HG02610 (cell line): ENCODE measurements around the gene NSD2.

Experiments
- ATAC-seq: cut with Tn5 transposase; IDR thresholded peaks from one replicate; pipeline ENCODE4 v1.9.1; 2021; ENCODE audit warnings: mild to moderate bottlenecking, moderate library complexity; ENCODE audit not compliant: unreplicated experiment

Gene NSD2

GRCh38 chr4:1982124-1983052 lies 111.2 kb downstream of the NSD2 start:
- no peak for ATAC-seq

GRCh38 chr4:1983053-1983845 lies 112.1 kb downstream of the NSD2 start:
- no peak for ATAC-seq

GRCh38 chr4:1983846-1984405 lies 112.7 kb downstream of the NSD2 start:
- no peak for ATAC-seq

DNA sequence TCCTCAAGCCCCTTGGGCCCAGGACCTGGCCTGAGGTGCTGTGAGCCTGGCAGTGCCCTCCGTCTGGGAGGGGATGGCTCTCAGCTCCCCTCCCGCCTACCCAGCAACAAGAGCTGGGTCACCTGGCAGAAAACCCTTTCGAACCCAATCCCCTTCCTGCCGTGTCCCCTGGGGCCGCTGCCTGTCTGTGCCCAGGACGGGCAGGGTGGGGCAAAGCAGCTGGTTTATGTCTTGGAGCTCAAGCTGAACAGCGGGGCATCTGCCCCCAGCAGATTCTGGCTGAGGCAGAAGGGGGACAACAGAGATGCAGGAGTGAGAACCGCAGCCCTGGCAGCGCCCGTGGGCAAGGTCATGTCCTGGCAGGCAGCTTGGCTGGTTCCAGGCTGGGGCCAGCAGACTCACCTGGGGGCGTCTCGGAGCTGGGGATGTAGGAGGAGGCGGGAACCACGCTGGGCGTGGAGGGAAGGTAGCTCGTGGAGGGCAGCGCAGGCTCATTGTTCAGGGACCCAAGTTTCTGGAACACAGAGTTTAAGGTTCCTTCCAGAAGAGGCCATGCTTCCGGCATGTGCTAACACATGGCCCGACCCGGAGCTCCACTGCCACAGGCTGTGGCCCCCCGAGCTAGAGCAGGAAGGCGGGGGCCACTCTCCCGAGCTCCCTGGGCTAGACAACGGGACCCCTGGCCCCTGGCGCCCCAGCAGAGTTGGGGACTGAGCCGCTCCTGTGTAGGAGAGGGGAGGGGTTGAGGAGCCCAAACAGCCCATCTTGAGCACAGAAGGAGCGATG lies 113.4 kb downstream of the NSD2 start:
- ATAC-seq = no peak

GRCh38 chr4:1985294-1985693 lies 114.1 kb downstream of the NSD2 start:
- ATAC-seq = no peak

GRCh38 chr4:1985780-1986577 lies 114.8 kb downstream of the NSD2 start:
- no peak for ATAC-seq

GRCh38 chr4:1986578-1987210 lies 115.5 kb downstream of the NSD2 start:
- ATAC-seq = no peak

DNA sequence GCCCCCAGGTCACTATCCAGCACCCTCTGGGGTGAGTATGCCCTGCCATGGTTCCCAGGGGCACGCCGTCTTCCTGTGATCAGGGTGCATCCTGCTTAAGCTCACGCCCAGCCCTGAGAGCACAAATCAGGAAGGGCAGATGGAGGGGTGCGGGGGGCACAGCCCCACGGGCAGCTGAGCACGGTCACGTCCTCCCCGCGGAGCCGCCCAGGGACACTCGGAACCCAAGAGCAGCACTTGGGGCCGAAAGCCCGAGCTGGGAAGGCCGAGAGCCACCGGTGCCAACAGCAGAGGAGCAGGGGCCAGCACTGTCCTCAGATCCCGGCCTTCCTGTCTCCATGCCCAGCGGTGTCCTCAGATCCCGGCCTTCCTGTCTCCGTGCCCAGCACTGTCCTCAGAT lies 116.1 kb downstream of the NSD2 start:
- ATAC-seq = no peak

DNA sequence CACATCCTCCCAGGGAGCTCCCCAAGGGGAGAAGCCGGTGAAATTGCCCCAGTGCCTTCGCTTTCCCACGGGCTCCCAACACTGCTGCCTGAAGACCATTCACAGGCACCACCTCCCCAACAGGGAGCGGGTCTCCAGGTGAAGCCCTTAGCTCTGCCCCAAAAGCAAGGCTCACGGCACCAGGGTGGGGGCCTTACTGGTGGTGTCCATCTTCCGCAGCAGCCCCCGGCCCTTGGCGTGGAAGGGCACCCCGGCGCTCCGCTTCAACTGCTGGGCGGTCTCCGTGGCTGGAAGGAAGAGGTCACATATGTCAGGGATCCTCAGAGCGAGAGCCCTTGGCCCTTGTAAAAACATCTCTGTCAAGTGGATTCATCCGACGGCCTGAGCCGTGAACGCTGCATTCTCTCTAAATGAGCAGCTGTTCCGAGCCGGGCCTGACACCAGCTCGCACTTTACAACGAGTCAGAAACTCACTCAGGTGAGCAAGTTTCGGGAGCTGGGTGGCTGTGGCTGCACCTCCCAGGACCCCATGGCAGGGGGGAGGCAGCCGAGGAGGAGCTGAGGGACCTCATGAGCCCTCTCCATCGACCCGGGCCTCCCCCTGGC lies 116.6 kb downstream of the NSD2 start:
- no peak for ATAC-seq

DNA sequence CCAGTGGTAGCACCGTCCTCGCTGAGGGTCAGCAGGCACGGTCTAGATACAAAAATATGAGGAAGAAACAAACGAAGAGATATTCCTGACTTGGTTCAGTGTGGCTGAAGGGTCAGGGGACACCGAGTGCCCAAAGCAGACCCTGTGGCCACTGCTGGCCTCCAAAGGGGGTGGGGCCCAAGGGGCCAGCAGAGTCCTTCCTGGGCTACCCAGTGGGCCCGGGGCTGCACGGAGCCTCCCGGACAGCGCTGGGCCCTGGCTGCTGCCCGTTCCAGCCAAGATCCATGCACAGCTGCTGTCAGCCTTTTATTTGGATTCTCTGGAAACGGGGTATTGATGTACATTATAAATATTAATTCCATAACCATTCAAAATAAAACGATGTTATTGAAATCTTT lies 117.1 kb downstream of the NSD2 start:
- ATAC-seq = no peak

DNA sequence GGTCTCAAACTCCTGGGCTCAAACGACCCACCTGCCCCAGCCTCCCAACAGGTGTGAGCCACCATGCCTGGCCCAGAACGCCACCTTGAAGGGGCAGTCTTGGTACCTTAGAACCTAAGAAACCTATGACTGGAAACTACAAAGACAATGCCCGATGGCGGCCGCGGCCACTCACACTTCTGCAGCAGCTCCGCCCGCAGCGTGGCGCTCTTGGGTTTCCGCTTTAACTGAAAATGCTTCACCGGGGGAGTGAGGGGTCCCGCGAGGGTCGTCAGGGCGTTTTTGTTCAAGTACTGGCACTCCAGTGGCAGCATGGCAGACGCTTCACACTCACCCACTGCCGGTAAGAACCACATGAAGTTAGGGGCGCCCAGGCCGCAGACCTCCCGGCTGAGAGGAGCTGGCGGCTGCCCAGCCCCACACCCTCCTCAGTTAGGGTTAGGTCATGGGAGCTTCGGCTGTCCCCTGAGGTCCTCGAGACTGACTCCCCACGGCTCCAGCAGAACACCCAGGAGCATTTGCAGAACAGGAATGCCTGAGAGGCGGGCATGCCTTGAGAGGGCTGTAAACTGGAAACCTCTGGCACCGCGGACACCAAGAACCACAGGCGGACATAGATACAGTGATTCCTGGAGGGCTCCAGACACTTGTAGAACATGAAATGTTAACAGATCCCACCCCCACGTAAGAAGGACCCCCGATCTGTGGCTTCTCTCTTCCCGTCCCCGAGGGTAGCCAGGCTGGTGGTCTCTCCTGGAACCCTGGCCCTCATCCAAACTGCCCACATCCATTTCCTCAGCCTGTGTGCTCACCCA lies 118.5 kb downstream of the NSD2 start:
- no peak for ATAC-seq

DNA sequence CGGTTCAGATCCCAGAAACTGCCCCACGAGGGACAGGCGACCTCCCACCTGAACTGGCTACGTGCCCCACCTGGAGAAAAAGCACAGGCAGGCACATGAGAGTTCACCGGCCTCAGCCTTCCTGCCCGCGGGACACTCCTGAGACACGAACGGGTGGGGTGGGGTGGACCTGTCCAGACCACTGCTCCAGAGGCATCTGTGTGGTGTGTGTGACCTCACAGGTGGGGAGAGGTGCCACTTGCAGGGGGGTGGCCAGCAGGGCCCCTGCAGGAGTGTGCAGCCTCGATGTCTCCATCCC lies 119.1 kb downstream of the NSD2 start:
- ATAC-seq = no peak

GRCh38 chr4:1990676-1991075 lies 119.5 kb downstream of the NSD2 start:
- ATAC-seq = no peak

DNA sequence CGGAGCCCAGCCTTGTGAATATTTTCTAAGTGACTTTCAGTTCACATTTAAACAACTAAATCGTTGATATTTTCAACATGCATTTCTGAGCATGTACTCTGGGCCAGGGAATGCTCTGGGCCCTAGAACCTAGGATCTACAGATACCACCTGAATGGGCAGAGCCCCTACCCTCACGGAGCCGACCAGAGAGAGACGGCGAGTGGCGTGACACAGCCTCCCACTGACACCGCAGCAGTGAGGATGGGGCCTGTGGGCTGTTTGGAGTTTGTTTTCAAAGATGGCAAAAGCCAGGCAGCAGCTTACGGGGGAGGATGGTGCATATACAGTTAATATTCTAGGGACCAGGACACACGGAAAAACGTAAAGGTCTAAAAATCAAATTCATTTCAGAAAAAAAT lies 119.9 kb downstream of the NSD2 start:
- ATAC-seq = no peak

GRCh38 chr4:1991596-1992434 lies 120.6 kb downstream of the NSD2 start:
- ATAC-seq = no peak

- no peak for ATAC-seq
Measured at GRCh38 chr4:1992468-1993168, 121.4 kb downstream of the NSD2 start.

DNA sequence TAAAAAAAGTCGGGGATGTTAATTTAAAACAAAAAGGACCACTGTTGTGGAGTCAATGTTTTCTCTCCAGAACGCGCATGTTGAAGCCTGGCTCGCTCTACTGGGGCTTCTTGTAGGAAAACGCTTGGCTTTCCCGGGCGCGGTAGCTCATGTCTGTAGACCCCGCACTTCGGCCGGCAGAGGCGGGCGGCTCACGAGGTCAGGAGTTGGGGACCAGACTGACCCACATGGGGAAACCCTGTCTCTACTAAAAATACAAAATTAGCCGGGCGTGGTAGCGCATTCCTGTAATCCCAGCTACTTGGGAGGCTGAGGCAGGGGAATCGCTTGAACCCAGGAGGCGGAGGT lies 122.0 kb downstream of the NSD2 start:
- no peak for ATAC-seq
